ENCODE results near the gene ATP2C1. TPM values are rescaled to one million over a fixed set of nuclear protein-coding genes. Genes with fewer than 3 reads are reported as not detected.

ATP2C1 gene
- total and polyA plus RNA-seq, 2 of the 4 experiments (the other 2 are of a cell fraction) = 41.4 to 50.2 TPM

DNA sequence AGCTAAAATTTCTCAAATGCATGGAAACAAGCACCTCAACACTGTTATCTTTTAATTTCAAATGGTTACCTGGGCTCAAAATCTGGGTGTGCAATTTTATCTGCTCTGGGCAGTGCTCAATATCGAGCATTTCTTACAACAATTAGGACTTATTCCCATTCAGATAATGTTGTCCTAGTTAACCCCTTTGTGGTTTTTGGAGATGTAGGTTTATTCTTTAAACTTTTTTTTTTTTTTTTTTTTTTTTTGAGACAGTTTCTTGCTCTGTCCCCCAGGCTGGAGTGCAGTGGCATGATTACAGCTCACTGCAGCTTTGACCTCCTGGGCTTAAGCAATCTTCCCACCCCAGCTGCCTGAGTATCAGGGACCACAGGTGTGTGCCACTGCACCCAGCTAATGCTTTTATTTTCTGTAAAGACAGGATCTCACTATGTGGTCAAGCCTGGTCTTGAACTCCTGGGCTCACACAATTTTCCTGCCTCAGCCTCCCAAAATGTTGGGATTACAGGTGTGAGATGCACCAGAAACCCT is 4.4 kb upstream of the ATP2C1 start:
- Histone ChIP-seq H3K27me3 (ENCODE audit: control insufficient read depth, insufficient read depth, low read length) (no peaks in the 10 kb centered on the region), H3K9me3 (ENCODE audit: control insufficient read depth, insufficient read depth, low read length) (no peaks in the 10 kb centered on the region), H3K79me1 (ENCODE audit: low read depth in 1 of 2, low read length in 2 of 2) (peaks cover 1 to 6% of the 10 kb centered on the region in 2 experiments; a peak in 3 of 4 replicates), H3K36me3 (ENCODE audit: control insufficient read depth, insufficient read depth, low read length) (no peaks in the 10 kb centered on the region), H3K9me1 (ENCODE audit: insufficient read depth, low read length) (no peaks in the 10 kb centered on the region), H3K4ac (ENCODE audit: low read depth, low read length) (no peak overlapping the region), H4K5ac (ENCODE audit: low read depth, low read length) (no peak overlapping the region), H3K27ac (ENCODE audit: insufficient read depth, low read length) (no peak overlapping the region), H2BK5ac (ENCODE audit: low read depth, low read length, poor library complexity, severe bottlenecking) (no peak overlapping the region), H2BK15ac (ENCODE audit: low read depth, low read length) (no peak overlapping the region), H3K9ac (ENCODE audit: low read depth, low read length) (no peak overlapping the region), H3K18ac (ENCODE audit: low read depth, low read length) (no peak overlapping the region), H4K20me1 (ENCODE audit: insufficient read depth, low read length) (no peaks in the 10 kb centered on the region; the same call in 1 of the 2 replicates), H2AFZ (replicated peaks; ENCODE audit: low read length, poor library complexity) (no peak overlapping the region), H3K14ac (replicated peaks; ENCODE audit: low read depth, low read length) (no peak overlapping the region), H2AK9ac (replicated peaks; ENCODE audit: low read depth, low read length, poor library complexity) (no peak overlapping the region), H2BK20ac (ENCODE audit: low read depth, low read length) (no peak overlapping the region), H2AK5ac (ENCODE audit: low read depth, low read length) (no peak overlapping the region), H3K4me3 (ENCODE audit: insufficient read depth, low read depth, low read length) (no peak overlapping the region), H3K4me1 (ENCODE audit: control insufficient read depth, insufficient read depth, low read length) (no peaks in the 10 kb centered on the region), H2BK120ac (ENCODE audit: low read depth, low read length) (no peak overlapping the region), H3K23ac (ENCODE audit: low read depth, low read length) (no peak overlapping the region), H3K56ac (ENCODE audit: extremely low read depth, insufficient read depth, low read length) (no peak overlapping the region), H4K91ac (ENCODE audit: insufficient read depth, low read depth, low read length) (no peak overlapping the region), H4K8ac (ENCODE audit: low read depth in 2 of 2, low read length in 2 of 2) (no peak overlapping the region), H3K4me2 (ENCODE audit: low read depth, low read length) (no peak overlapping the region)
- TF ChIP-seq POLR2A (IDR thresholded peaks at IDR 0.05; ENCODE audit: low read depth, low read length) (no peak), MAFK (IDR thresholded peaks at IDR 0.05; ENCODE audit: low read depth, low read length) (no peak), RFX5 (IDR thresholded peaks at IDR 0.05; ENCODE audit: low read depth, low read length) (no peak)
- no CpG with 5 or more reads among the region's 1 CpG for WGBS, 2 experiments (ENCODE audit: extremely low coverage in 2 of 2, insufficient read length in 1 of 2)
- DNase-seq (no peak), ATAC-seq (ENCODE audit: low read depth) (no peak)
- ChIA-PET CTCF (interaction anchor here (0.6 kb wide), 1 partner anchor 215 kb away, joined by 3 read pairs; no protein-coding TSS in a partner anchor), POLR2A (ENCODE audit: unreplicated experiment) (no interaction called here)
- intact Hi-C loops (cut with micrococcal nuclease) = no loop called here
- dilution Hi-C loops (cut with HindIII; ENCODE audit: low sequenced_read_pairs, unreplicated experiment) = no loop called here
- no TSS peak for BruUV-seq (replicated peaks)
- in situ Hi-C loops (cut with MboI; ENCODE audit: low sequenced_read_pairs) = no loop called here

Data from IMR-90 (cell line).